Activated naive CD4-positive, alpha-beta T cell treated with anti-CD3 and anti-CD28 coated beads, Interleukin-2, amount 10 ng/mL, durations not matched to agents 7 days and 5 days (primary cell): ENCODE data around the gene CPM.

Experiments
- CTCF ChIA-PET: fragments of 350-600 bp; sonication (Branson Sonifier 250); formaldehyde crosslinking; loops from one replicate; lab custom pipeline; 2021; ENCODE audit warnings: antibody characterized with exemption; lab: Charles Lee
- DNase-seq: peaks from one replicate; pipeline ENCODE4 v3.0.0-alpha.2; 2020
- H3K27ac Mint-ChIP-seq: one replicate; pipeline ENCODE4 v1.8.0; 2021; ENCODE audit warnings: mild to moderate bottlenecking, moderate library complexity, mixed read lengths
- H3K27me3 Mint-ChIP-seq: one replicate; pipeline ENCODE4 v1.8.0; 2021; ENCODE audit warnings: mild to moderate bottlenecking, mixed read lengths
- H3K36me3 Mint-ChIP-seq: one replicate; pipeline ENCODE4 v1.8.0; 2021; ENCODE audit warnings: mixed read lengths
- H3K4me1 Mint-ChIP-seq: one replicate; pipeline ENCODE4 v1.8.0; 2021; ENCODE audit warnings: mixed read lengths
- H3K4me3 Mint-ChIP-seq: one replicate; pipeline ENCODE4 v1.8.0; 2021; ENCODE audit warnings: mild to moderate bottlenecking, moderate library complexity, mixed read lengths
- H3K9me3 Mint-ChIP-seq: one replicate; pipeline ENCODE4 v1.8.0; 2021; ENCODE audit warnings: mixed read lengths

Gene CPM

DNA sequence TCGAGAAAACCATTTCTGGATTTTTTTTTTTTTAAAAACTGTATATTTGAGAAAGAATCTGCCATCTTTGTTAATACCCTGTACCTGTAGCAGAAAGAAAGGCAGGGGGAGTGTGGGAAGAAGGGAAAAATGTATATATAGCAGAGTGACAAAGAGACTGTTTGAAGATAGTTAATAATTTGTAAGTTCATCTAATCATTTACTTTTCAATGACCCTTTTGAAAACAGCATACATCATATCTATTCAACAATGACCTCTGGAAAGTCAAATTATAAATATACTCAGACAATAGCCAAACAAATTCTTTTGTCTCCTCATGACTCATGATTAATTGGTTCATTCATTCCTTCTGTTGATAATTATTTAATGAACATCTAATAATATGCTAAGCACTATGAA is 10.9 kb upstream of the CPM start:
- no peaks in the 10 kb centered on the region for H3K9me3 Mint-ChIP-seq
- H3K27ac Mint-ChIP-seq, result no peak overlapping the region
- CTCF ChIA-PET, result no interaction called here

DNA sequence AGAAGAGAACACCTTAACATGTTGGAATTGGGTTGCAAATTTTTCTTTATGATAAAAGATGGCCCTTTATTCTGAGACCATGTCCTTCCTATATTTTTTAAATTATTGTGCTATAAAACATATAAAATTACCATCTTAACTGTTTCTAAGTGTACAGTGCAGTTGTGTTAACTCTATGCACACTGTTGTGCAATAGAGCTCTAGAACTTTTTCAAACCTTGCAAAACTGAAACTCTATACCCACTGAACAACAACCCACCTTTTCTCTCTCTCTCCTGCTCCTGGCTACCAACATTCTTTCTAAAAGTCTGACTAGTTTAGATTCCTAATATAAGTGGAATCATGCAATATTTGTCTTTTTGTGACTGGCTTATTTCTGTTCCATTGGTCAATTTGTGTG is 7.8 kb upstream of the CPM start:
- CTCF ChIA-PET, result no interaction called here
- H3K9me3 Mint-ChIP-seq, result no peaks in the 10 kb centered on the region
- H3K27ac Mint-ChIP-seq, result no peak overlapping the region
- H3K4me3 Mint-ChIP-seq, result no peak overlapping the region
- no peaks in the 10 kb centered on the region for H3K4me1 Mint-ChIP-seq
- no peaks in the 10 kb centered on the region for H3K36me3 Mint-ChIP-seq
- H3K27me3 Mint-ChIP-seq, result peaks cover 11% of the 10 kb centered on the region
- DNase-seq, result no peak

More for the DNA sequence above, 10.9 kb upstream of the CPM start:
- H3K27me3 Mint-ChIP-seq, result peaks cover 3% of the 10 kb centered on the region
- no peaks in the 10 kb centered on the region for H3K36me3 Mint-ChIP-seq
- H3K4me1 Mint-ChIP-seq, result no peaks in the 10 kb centered on the region
- DNase-seq, result no peak
- H3K4me3 Mint-ChIP-seq, result no peak overlapping the region

DNA sequence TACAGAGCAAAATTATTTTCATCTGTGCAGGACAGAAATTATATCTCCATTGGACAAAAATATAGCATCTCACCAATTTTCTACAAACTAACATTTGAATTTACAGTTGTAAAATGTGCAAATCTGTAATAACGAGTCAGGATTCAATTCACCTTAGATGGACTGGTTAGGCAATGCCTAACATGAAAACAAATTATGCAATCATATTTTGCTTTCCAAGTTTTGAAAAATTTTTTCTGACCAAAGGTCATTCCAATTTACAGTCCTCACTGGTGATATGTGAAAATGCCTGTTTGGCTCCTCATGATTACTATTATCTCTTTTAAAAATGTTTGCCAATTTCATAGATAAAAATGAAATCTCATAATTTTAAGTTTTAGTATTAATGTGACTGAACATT is 6.5 kb upstream of the CPM start:
- no peak overlapping the region for H3K4me3 Mint-ChIP-seq
- CTCF ChIA-PET, result no interaction called here
- no peaks in the 10 kb centered on the region for H3K9me3 Mint-ChIP-seq
- no peaks in the 10 kb centered on the region for H3K4me1 Mint-ChIP-seq
- H3K27ac Mint-ChIP-seq, result no peak overlapping the region
- peaks cover 22% of the 10 kb centered on the region for H3K27me3 Mint-ChIP-seq
- no peak for DNase-seq
- no peaks in the 10 kb centered on the region for H3K36me3 Mint-ChIP-seq

DNA sequence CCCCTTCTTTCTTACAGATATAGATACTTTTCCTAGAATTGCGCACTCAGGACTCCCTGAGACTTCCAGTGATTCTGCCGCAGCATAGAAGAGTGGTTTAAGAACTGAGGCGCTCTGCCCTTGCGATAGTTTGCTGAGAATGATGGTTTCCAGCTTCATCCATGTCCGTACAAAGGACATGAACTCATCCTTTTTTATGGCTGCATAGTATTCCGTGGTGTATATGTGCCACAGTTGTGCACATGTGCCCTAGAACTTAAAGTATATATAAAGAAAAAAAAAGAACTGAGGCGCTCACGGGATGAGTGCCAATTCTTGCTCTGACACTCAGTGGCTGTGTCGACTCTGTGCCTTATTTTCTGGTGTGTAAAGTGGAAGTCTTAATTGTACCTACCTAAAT is 1.4 kb upstream of the CPM start:
- CTCF ChIA-PET, result no interaction called here
- no peak for DNase-seq
- Mint-ChIP-seq H3K27ac (no peak overlapping the region), H3K27me3 (peaks cover 37% of the 10 kb centered on the region), H3K36me3 (no peaks in the 10 kb centered on the region), H3K4me1 (peaks cover 12% of the 10 kb centered on the region), H3K9me3 (no peaks in the 10 kb centered on the region), H3K4me3 (no peak overlapping the region)

DNA sequence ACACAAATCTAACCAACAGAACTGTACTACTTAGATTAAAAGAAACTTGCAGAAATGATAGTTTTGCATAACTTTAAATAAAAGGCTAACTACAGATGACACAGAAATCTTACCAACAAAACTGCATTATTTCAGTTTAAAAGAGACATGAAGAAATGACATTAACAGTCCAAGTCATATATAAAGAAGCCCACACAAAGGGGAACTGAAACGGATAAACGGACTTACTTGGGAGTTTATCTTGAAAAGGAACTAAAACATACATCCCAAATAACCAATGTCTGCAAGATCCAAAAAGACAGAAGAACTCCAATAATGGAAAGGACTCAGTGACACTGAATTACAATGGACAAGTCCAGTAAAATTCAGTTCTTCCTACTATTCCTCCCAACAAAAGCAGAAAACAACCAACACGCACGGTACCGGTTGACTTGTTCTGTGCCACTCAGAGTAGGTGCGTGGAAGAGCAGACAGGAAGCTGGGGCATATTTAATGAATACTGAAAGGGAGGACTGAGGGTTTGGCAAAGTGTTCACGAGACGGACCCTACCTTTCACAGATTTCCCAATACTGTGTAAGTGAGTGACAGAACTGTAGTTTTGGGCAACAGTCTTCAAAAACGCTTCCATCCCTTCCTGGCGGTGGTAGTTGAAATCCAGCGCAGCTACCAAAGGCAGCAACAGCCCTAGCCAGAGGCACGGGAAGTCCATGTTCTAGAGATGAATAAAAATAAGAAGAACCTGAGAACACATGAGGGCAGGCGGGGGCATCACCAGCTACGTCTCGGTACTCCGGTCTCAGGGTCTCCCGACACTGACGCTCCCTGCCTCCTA is 627 bp downstream of the CPM start:
- peaks cover 12% of the 10 kb centered on the region for H3K4me1 Mint-ChIP-seq
- H3K4me3 Mint-ChIP-seq, result peak overlapping the region; percentile 76
- CTCF ChIA-PET, result no interaction called here
- no peaks in the 10 kb centered on the region for H3K9me3 Mint-ChIP-seq
- H3K27ac Mint-ChIP-seq, result no peak overlapping the region
- DNase-seq, result no peak
- H3K27me3 Mint-ChIP-seq, result peaks cover 33% of the 10 kb centered on the region
- no peaks in the 10 kb centered on the region for H3K36me3 Mint-ChIP-seq

DNA sequence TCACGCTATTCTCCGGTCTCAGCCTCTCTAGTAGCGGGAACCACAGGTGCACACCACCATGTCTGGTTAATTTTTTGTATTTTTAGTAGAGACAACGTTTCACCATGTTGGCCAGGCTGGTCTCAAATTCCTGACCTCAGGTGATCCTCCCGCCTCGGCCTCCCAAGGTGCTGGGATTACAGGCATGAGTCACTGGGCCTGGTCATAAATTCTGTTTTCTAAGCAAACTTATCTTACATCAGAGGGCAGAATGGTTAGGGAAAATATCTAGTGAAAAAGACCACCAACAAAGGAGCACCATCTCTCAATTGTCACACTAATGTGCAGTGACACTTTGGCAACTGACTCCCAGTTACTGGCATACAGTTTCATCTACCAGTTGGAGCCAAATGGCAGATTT is 2.8 kb downstream of the CPM start:
- CTCF ChIA-PET, result no interaction called here
- Mint-ChIP-seq H3K27ac (no peak overlapping the region), H3K4me1 (peaks cover 12% of the 10 kb centered on the region), H3K36me3 (no peaks in the 10 kb centered on the region), H3K27me3 (peaks cover 24% of the 10 kb centered on the region), H3K9me3 (no peaks in the 10 kb centered on the region), H3K4me3 (no peak overlapping the region)
- DNase-seq, result no peak

DNA sequence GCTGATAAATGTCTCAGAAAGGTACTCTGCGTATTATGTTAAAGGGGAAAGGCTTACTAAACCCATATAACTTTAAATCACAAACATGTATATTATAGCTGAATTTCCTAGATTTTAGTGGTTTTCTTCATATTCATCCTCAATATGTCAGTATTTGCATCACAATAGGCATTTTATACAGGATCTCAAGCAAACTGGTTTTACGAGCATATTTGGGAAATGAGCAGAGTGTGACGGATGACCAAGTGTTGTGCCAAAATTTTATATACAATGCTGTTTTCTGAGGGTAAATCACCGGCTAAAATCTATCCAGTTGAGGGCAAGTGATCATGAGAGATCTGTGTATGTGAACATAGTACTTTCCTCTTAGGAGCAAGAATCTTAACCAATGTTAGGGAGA is 8.4 kb downstream of the CPM start:
- Mint-ChIP-seq H3K27me3 (no peaks in the 10 kb centered on the region), H3K36me3 (no peaks in the 10 kb centered on the region), H3K27ac (no peak overlapping the region), H3K9me3 (no peaks in the 10 kb centered on the region), H3K4me3 (no peak overlapping the region), H3K4me1 (no peaks in the 10 kb centered on the region)
- CTCF ChIA-PET, result no interaction called here
- DNase-seq, result no peak

DNA sequence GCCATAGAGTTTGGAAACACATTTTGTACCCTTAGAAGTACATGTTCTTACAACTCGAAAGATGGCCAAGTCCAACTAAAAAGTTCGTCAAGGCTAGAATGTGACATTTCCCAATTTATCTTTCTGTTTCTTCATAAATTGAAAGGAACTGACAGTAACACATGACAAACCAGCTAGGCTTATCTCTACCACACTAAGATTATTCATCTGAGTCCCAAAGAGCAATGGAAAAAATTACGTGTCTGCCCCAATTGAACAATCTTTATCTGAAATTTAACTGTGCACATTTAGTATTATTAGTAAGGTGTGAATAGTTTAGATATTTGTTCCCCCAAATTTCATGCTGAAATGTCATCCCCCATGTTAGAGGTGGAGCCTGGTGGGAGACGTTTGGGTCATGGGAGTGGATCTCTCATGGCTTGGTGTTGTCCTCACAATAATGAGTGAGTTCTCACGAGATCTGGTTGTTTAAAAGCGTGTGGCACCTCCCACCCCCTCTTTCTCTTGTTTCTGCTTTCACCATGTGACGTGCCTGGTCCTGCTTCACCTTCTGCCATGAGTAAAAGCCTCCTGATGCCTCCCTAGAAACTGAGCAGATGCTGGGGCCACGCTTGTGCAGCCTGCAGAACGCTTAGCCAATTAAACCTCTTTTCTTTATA is 13.3 kb downstream of the CPM start:
- Mint-ChIP-seq H3K4me3 (no peak overlapping the region), H3K4me1 (no peaks in the 10 kb centered on the region), H3K36me3 (no peaks in the 10 kb centered on the region), H3K9me3 (no peaks in the 10 kb centered on the region), H3K27ac (no peak overlapping the region), H3K27me3 (no peaks in the 10 kb centered on the region)
- DNase-seq, result no peak
- CTCF ChIA-PET, result no interaction called here

DNA sequence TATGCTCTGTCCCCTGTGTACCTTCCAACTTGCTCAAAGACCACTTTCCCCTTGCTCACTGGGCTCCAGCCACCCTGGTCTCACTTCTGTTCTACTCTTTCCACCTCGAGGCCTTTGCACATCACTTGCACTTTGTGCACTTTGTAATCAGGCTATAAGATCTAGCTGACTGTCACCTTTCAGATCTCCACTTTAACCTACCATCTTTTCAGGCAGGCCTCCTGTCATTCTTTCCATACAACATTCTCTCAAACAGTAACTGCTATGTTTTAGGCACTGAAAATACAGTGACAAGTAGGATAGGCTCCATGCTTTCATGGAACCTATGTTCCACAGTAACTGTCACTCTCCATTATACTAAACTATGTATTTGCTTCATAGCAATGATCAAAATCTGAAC is 14.0 kb downstream of the CPM start:
- H3K4me3 Mint-ChIP-seq, result no peak overlapping the region
- no peaks in the 10 kb centered on the region for H3K27me3 Mint-ChIP-seq
- DNase-seq, result no peak
- CTCF ChIA-PET, result no interaction called here
- H3K4me1 Mint-ChIP-seq, result no peaks in the 10 kb centered on the region
- H3K27ac Mint-ChIP-seq, result no peak overlapping the region
- no peaks in the 10 kb centered on the region for H3K36me3 Mint-ChIP-seq
- no peaks in the 10 kb centered on the region for H3K9me3 Mint-ChIP-seq

DNA sequence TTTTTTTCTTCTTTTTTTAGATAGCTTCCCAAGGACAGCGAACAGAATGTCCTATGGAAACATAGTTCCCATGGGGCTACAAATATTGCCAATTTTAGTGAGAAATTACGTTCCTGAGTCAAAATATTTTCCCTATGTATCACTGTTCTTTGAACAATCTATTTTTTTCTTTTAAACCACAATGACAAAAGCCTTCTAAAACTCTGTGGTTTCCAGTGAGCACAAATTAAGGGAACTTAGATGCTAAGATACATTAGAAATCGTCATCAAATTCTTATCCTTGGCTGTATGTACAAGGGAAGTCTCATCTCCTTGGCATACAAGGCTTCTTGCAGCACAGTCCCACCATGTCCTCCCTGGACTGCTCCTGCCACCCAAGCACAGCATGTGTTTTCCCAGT is 17.9 kb downstream of the CPM start:
- Mint-ChIP-seq H3K4me1 (no peaks in the 10 kb centered on the region), H3K27ac (no peak overlapping the region), H3K9me3 (no peaks in the 10 kb centered on the region), H3K36me3 (no peaks in the 10 kb centered on the region), H3K4me3 (no peak overlapping the region), H3K27me3 (no peaks in the 10 kb centered on the region)
- CTCF ChIA-PET, result no interaction called here
- no peak for DNase-seq

DNA sequence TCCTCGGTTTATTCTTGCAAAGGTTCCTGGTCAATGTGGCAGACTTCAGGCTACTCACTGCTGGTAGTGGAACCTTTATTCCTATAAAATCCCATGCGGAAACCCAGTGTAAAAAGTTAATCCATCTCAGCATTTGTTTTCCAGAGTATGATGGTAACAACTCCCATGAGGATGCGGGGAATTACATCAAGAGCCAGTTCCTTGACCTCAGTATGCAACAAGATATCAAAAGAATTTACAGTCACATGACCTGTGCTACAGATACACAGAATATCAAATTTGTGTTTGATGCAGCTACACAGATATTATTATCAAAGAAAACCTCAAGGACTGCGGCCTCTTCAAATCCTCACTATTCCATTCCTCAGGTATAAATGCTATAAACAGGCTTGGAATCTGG is 19.3 kb downstream of the CPM start:
- no peak for DNase-seq
- H3K36me3 Mint-ChIP-seq, result no peaks in the 10 kb centered on the region
- no peak overlapping the region for H3K27ac Mint-ChIP-seq
- H3K4me3 Mint-ChIP-seq, result no peak overlapping the region
- no peaks in the 10 kb centered on the region for H3K27me3 Mint-ChIP-seq
- H3K4me1 Mint-ChIP-seq, result no peaks in the 10 kb centered on the region
- no peaks in the 10 kb centered on the region for H3K9me3 Mint-ChIP-seq
- CTCF ChIA-PET, result no interaction called here

DNA sequence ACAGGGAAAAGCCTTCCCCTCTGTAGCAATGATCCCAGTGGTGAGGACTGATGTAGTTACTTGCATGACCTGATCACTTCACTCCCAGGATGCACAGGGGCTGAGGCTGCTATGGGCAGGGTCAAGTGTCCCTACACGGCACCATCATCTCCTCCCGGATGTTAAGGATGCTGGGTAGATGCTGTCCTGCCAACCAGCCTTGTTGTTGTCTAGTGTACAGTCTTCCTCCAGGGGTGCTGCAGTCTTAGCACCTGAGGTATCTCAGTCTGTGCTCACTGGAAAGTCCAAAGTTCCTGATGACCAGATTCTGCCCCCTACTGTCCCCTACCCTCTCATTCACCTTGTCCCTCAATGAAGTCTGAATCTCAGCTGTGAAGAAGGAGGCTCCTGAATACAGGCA is 20.1 kb downstream of the CPM start:
- Mint-ChIP-seq H3K9me3 (no peaks in the 10 kb centered on the region), H3K27me3 (no peaks in the 10 kb centered on the region), H3K27ac (no peak overlapping the region), H3K36me3 (no peaks in the 10 kb centered on the region), H3K4me1 (no peaks in the 10 kb centered on the region), H3K4me3 (no peak overlapping the region)
- CTCF ChIA-PET, result no interaction called here
- DNase-seq, result no peak

DNA sequence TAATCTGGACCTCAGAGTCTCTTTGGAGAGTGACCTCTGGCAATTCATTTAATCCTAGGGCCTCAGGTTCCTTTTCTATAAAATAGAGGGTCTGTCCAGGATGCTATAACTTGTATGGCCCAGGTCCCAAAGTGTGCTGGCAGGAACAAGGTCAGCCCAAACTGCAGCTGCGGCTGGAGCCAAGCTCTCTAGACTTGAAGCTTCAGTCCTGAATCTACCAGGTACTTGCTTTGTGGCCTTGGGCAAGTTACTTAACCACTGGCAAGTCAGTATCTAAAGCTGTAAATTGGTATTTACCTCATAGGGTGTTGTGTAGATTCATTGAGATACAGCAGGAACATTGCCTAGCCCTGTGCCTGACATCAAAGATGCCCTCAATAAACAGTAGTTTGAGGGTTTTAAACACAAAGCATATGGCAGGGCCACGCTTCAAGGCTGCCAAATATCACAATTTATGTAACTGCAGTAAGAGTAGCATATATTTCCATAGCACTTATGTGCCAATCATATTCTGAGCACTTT is 21.7 kb downstream of the CPM start:
- Mint-ChIP-seq H3K36me3 (no peaks in the 10 kb centered on the region), H3K4me3 (no peak overlapping the region), H3K4me1 (no peaks in the 10 kb centered on the region), H3K27me3 (no peaks in the 10 kb centered on the region), H3K9me3 (no peaks in the 10 kb centered on the region), H3K27ac (no peak overlapping the region)
- no peak for DNase-seq
- CTCF ChIA-PET, result interaction anchor here (0.6 to 1.3 kb wide), 2 partner anchors 10 to 363 kb away, joined by 3 read pairs; no protein-coding TSS in a partner anchor

DNA sequence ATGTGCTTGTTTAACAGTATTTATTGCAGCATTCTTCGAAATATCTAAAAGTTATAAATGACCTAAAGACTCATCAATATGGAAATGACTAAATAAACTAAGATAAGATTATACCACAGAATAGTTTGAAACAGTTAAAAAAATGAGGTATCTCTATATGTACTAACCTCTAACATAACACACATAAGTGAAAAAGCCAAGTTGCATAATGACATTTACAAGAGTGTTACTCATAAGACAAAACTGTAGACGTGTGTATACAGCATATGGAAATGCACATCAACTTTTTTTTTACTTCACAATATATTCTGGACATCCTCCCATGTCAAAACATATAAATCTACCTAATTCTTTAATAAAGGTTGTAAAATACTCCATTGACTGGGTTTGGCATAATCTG is 22.8 kb downstream of the CPM start:
- no peak overlapping the region for H3K27ac Mint-ChIP-seq
- no peak overlapping the region for H3K4me3 Mint-ChIP-seq
- CTCF ChIA-PET, result no interaction called here
- H3K27me3 Mint-ChIP-seq, result no peaks in the 10 kb centered on the region
- H3K4me1 Mint-ChIP-seq, result no peaks in the 10 kb centered on the region
- H3K36me3 Mint-ChIP-seq, result no peaks in the 10 kb centered on the region
- H3K9me3 Mint-ChIP-seq, result no peaks in the 10 kb centered on the region
- DNase-seq, result no peak

DNA sequence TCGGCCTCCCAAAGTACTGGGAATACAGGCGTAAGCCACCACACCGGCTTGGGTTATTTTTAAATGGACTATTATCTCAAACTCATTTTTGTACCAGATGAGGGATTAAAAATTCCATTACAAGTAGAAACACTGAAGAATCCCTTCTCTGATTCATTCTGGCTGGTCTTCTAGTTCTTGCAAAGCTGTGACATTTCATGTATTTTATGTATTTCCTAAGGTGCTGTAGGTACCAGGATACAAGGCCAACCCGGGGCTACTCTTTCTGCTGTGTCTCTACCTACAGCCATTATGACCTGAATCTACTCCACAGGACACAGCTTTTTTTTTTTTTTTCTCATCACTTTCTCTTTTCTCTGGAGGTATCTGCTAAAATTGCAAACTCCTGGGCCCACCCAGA is 24.9 kb downstream of the CPM start:
- DNase-seq, result no peak
- Mint-ChIP-seq H3K36me3 (no peaks in the 10 kb centered on the region), H3K27ac (no peak overlapping the region), H3K4me1 (no peaks in the 10 kb centered on the region), H3K27me3 (no peaks in the 10 kb centered on the region), H3K9me3 (no peaks in the 10 kb centered on the region), H3K4me3 (no peak overlapping the region)
- CTCF ChIA-PET, result interaction anchor here (0.6 kb wide), 1 partner anchor 9 kb away, joined by 3 read pairs; no protein-coding TSS in a partner anchor
